HCT116 (cell line): ENCODE data around the gene MSTN. TPM values are rescaled to one million over a fixed set of nuclear protein-coding genes. Genes with fewer than 3 reads are reported as not detected.

Source experiments
- ATAC-seq: fragments of 200-7000 bp; cut with Tn5 transposase; 2 replicates; pipeline ENCODE4 v1.9.1; 2020; ENCODE audit warnings: mild to moderate bottlenecking, moderate library complexity
- BruUV-seq: library from RNA; stranded (reverse); fragments of 400-500 nt; replicated peaks from 2 replicates; lab custom pipeline; 2021; lab: Mats Ljungman, UMichigan
- CTCF ChIA-PET: fragments of 300-600 bp; sonication (Branson Sonifier 250); formaldehyde crosslinking; loops from one replicate; lab custom pipeline; 2021; ENCODE audit warnings: antibody characterized with exemption; lab: Charles Lee
- POLR2A ChIA-PET: fragments of 300-600, 350-600 bp; sonication (Branson Sonifier 250); formaldehyde crosslinking; loops from one replicate; lab custom pipeline; 2021; ENCODE audit warnings: antibody characterized with exemption; lab: Charles Lee
- RAD21 ChIA-PET, 2 experiments: fragments of 300-600 bp; sonication (Branson Sonifier 250); formaldehyde crosslinking; loops; one replicate each; lab custom pipeline; 2023; ENCODE audit warnings: low total read pairs in 2 of 2; ENCODE audit not compliant: uncharacterized antibody in 2 of 2, unreplicated experiment in 2 of 2, low non-redundant PET in 1 of 2; lab: Charles Lee
- DNase-seq: peaks from one replicate; pipeline ENCODE4 v3.0.0-alpha.2; 2010; ENCODE audit warnings: low read depth, low spot score
- H2AFZ ChIP-seq: fragments of 200-600 bp; shearing (Covaris generic), sonication (generic); 2 replicates; pipeline ENCODE4 v1.6.1; 2017; ENCODE audit warnings: low read depth, mixed run types, mixed read lengths, antibody characterized with exemption, low read length; ENCODE audit not compliant: poor library complexity, severe bottlenecking
- H3K27ac ChIP-seq: 2 replicates; pipeline ENCODE4 v1.5.1; 2012; ENCODE audit warnings: low read depth, low read length
- H3K27me3 ChIP-seq: fragments of 200-600 bp; sonication (generic); 2 replicates; pipeline ENCODE4 v1.6.1; 2016; ENCODE audit warnings: mixed run types, low read length, mixed read lengths; ENCODE audit not compliant: insufficient read depth
- H3K36me3 ChIP-seq, 2 experiments: fragments of 200-500 bp in 1 of 2; fragments of 200-600 bp in 1 of 2; sonication (Bioruptor generic) in 1 of 2; sonication (generic) in 1 of 2; 2 replicates each; pipeline versions ENCODE4 v1.5.1 to v1.6.1; 2014 to 2016; ENCODE audit warnings: low read length in 2 of 2, inconsistent platforms in 1 of 2, mixed read lengths in 1 of 2, mixed run types in 1 of 2; ENCODE audit not compliant: insufficient read depth in 2 of 2, control insufficient read depth in 1 of 2
- H3K4me1 ChIP-seq, 2 experiments: fragments of 200-600 bp in 1 of 2; sonication (generic) in 1 of 2; 2 replicates each; pipeline versions ENCODE4 v1.5.1 to v1.6.1; 2012 to 2017; ENCODE audit warnings: low read length in 2 of 2, inconsistent platforms in 1 of 2, mild to moderate bottlenecking in 1 of 2, mixed read lengths in 1 of 2, mixed run types in 1 of 2, moderate library complexity in 1 of 2; ENCODE audit not compliant: insufficient read depth in 2 of 2, control insufficient read depth in 1 of 2
- H3K4me2 ChIP-seq: fragments of 200-600 bp; sonication (generic); 2 replicates; pipeline ENCODE4 v1.6.1; 2017; ENCODE audit warnings: mixed run types, low read length, mixed read lengths
- H3K4me3 ChIP-seq, 2 experiments: fragments of 200-600 bp in 1 of 2; sonication (generic) in 1 of 2; replicated peaks in 1 of 2; 2 replicates each; pipeline ENCODE4 v1.5.1; 2011 to 2016; ENCODE audit warnings: low read length in 2 of 2, control low read depth in 1 of 2, low read depth in 1 of 2, mild to moderate bottlenecking in 1 of 2, mixed read lengths in 1 of 2, mixed run types in 1 of 2
- H3K79me2 ChIP-seq: fragments of 200-600 bp; sonication (generic); 2 replicates; pipeline ENCODE4 v1.6.1; 2017; ENCODE audit warnings: mild to moderate bottlenecking, mixed run types, low read length, moderate library complexity, mixed read lengths; ENCODE audit not compliant: insufficient read depth
- H3K9ac ChIP-seq: fragments of 200-600 bp; sonication (generic); 2 replicates; pipeline ENCODE4 v1.6.1; 2016; ENCODE audit warnings: low read length, mixed read lengths
- H3K9me2 ChIP-seq: fragments of 200-600 bp; sonication (generic), shearing (Covaris generic); 2 replicates; pipeline ENCODE4 v1.6.1; 2017; ENCODE audit warnings: mixed run types, mild to moderate bottlenecking, moderate library complexity; ENCODE audit not compliant: insufficient read depth
- H3K9me3 ChIP-seq, 2 experiments: fragments of 200-500 bp in 1 of 2; fragments of 200-600 bp in 1 of 2; sonication (Bioruptor generic) in 1 of 2; sonication (generic) in 1 of 2; 2 replicates each; pipeline ENCODE4 v1.6.1; 2014 to 2017; ENCODE audit warnings: low read length in 2 of 2, mixed read lengths in 2 of 2, inconsistent platforms in 1 of 2, low read depth in 1 of 2, mild to moderate bottlenecking in 1 of 2, mixed run types in 1 of 2, moderate library complexity in 1 of 2; ENCODE audit not compliant: control insufficient read depth in 1 of 2, insufficient read depth in 1 of 2
- H4K20me1 ChIP-seq: fragments of 200-600 bp; sonication (generic), shearing (Covaris generic); 2 replicates; pipeline ENCODE4 v1.6.1; 2017; ENCODE audit warnings: mixed run types, mild to moderate bottlenecking, moderate library complexity; ENCODE audit not compliant: insufficient read depth
- ATF3 ChIP-seq: IDR thresholded peaks from 2 replicates; pipeline ENCODE4 v1.6.1; 2012
- EGR1 ChIP-seq: IDR thresholded peaks from 2 replicates; pipeline ENCODE4 v1.6.1; 2012; ENCODE audit warnings: low read depth
- EZH2phosphoT487 ChIP-seq: fragments of 200-600 bp; IDR thresholded peaks from 2 replicates; pipeline ENCODE4 v1.6.1; 2018; ENCODE audit warnings: antibody characterized with exemption, borderline replicate concordance
- FOSL1 ChIP-seq: IDR thresholded peaks from 2 replicates; pipeline ENCODE4 v1.6.1; 2012; ENCODE audit warnings: low read depth
- MAX ChIP-seq: IDR thresholded peaks from 2 replicates; pipeline ENCODE4 v1.6.1; 2012
- REST ChIP-seq: IDR thresholded peaks from 2 replicates; pipeline ENCODE4 v1.6.1; 2012; ENCODE audit warnings: low read depth
- SIN3A ChIP-seq: IDR thresholded peaks from 2 replicates; pipeline ENCODE4 v1.6.1; 2012; ENCODE audit warnings: low read depth
- SP1 ChIP-seq: IDR thresholded peaks from 2 replicates; pipeline ENCODE4 v1.6.1; 2012; ENCODE audit warnings: low read depth
- TCF7L2 ChIP-seq: IDR thresholded peaks from 2 replicates; pipeline ENCODE4 v1.7.0; 2011; ENCODE audit warnings: borderline replicate concordance, inconsistent platforms; ENCODE audit not compliant: insufficient read depth, insufficient read length; ENCODE audit errors: extremely low read depth
- YY1 ChIP-seq: IDR thresholded peaks from 2 replicates; pipeline ENCODE4 v1.6.1; 2011; ENCODE audit warnings: low read length, low read depth, moderate library complexity, mild to moderate bottlenecking; ENCODE audit not compliant: insufficient replicate concordance; ENCODE audit errors: extremely low read depth
- ZBTB33 ChIP-seq: IDR thresholded peaks from 2 replicates; pipeline ENCODE4 v1.6.1; 2011; ENCODE audit warnings: mild to moderate bottlenecking, low read length, moderate library complexity; ENCODE audit not compliant: insufficient replicate concordance; ENCODE audit errors: extremely low read depth
- ZFX ChIP-seq: fragments of 450-650 bp; IDR thresholded peaks from 2 replicates; pipeline ENCODE4 v1.6.1; 2017
- ZNF274 ChIP-seq: fragments of 200-500 bp; sonication (Bioruptor generic); IDR thresholded peaks from 2 replicates; pipeline ENCODE4 v1.6.1; 2014; ENCODE audit warnings: mild to moderate bottlenecking, low read depth, low read length, inconsistent platforms
- intact Hi-C: fragments of 100-400 bp; cut with micrococcal nuclease; formaldehyde crosslinking; loops from 2 replicates; pipeline ENCODE4 v1.10.0; 2022
- total RNA-seq: library from RNA; stranded (reverse); gene quantifications from one replicate; pipeline ENCODE4 v1.2.1, GENCODE V29; 2021; ENCODE audit not compliant: unreplicated experiment

The MSTN gene
- total RNA-seq, 1 experiment from 2014 or later = 0.12 TPM

DNA sequence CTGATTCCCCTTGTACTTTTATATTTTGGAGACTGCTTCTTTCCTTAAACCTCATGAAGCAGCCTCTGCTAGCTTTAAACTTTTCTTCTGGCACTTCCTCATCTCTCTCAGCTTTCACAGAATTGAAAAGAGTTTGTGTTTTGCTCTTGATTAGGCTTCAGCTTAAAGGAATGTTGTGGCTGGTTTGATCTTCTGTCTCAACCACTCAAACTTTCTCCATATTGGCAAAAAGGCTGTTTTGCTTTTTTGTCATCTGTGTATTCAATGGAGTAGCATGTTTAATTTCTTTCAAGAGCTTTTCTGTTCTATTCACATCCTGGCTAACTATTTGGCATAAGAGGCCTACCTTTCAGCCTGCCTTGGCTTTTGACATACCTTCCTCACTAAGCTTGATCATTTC is 36.3 kb upstream of the MSTN start:
- no peaks in the 10 kb centered on the region for H3K9me2 ChIP-seq
- no TSS peak for BruUV-seq
- no peak overlapping the region for H3K27ac ChIP-seq
- RAD21 ChIA-PET = no interaction called here
- H3K9ac ChIP-seq = no peak overlapping the region
- no peaks in the 10 kb centered on the region for H3K27me3 ChIP-seq
- no peaks in the 10 kb centered on the region for H3K4me1 ChIP-seq
- H2AFZ ChIP-seq = no peak overlapping the region
- no peak overlapping the region for H3K4me3 ChIP-seq
- ATAC-seq (no peak), DNase-seq (no peak)
- H4K20me1 ChIP-seq = no peaks in the 10 kb centered on the region
- no peaks in the 10 kb centered on the region for H3K79me2 ChIP-seq
- CTCF ChIA-PET = no interaction called here
- H3K36me3 ChIP-seq = no peaks in the 10 kb centered on the region
- TF ChIP-seq EZH2phosphoT487 (no peak), SP1 (no peak), YY1 (no peak), ZNF274 (no peak), ZFX (no peak), FOSL1 (no peak), MAX (no peak), ATF3 (no peak), TCF7L2 (no peak), REST (no peak), EGR1 (no peak), SIN3A (no peak), ZBTB33 (no peak)
- POLR2A ChIA-PET = no interaction called here
- intact Hi-C loops = no loop called here
- H3K4me2 ChIP-seq = no peak overlapping the region
- H3K9me3 ChIP-seq = 0 out of 4 replicates have a peak, but pooled peaks cover 0 to 5% of the 10 kb centered on the region in 2 experiments
